Measurements from ENCODE around the gene FNIP1. TPM values are rescaled to one million over a fixed set of nuclear protein-coding genes. Genes with fewer than 3 reads are reported as not detected.

FNIP1 gene
- total and polyA plus RNA-seq, 2 experiments from 2014 or later, result 8.2 to 27.9 TPM

DNA sequence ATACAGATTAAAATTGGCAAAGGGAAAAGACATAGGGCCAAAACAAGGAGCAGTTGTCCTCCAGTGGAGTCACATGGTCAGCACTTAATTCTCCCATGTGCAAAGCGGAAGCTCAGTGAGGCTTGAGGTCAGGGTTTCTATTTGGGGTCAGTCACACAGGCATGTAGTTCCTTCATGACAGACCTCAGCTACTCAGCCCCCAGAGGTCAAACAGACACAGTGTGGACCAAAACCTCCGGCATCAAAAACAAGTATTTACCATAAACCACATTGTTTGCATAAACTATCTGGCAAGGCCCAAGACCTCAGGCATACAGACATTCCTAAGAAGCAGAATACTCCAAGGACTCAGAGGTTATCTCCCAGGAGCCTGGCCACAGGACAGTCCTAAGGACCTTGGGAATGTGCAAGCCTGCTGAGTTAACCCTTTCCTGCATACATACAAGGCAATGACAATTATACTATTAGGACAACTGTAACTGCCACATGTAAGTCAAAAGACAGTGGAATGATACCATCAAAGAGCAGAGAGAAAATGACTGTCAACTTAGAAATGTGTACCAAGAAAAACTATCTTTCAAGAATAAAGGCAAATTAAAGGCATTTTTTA is 28.7 kb upstream of the FNIP1 start (continued):
- TF ChIP-seq JUNB (IDR thresholded peaks at IDR 0.05; ENCODE audit: unreplicated experiment) (no peak), STAT1 (IDR thresholded peaks at IDR 0.05; ENCODE audit: unreplicated experiment) (no peak)
- TF ChIP-seq, protein P1, sequence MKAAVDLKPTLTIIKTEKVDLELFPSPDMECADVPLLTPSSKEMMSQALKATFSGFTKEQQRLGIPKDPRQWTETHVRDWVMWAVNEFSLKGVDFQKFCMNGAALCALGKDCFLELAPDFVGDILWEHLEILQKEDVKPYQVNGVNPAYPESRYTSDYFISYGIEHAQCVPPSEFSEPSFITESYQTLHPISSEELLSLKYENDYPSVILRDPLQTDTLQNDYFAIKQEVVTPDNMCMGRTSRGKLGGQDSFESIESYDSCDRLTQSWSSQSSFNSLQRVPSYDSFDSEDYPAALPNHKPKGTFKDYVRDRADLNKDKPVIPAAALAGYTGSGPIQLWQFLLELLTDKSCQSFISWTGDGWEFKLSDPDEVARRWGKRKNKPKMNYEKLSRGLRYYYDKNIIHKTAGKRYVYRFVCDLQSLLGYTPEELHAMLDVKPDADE (IDR thresholded peaks at IDR 0.05), result no peak

GRCh38 chr5:131824631-131825030 is 27.8 kb upstream of the FNIP1 start:
- TF ChIP-seq ZNF462 (CRISPR knock-in tag; IDR thresholded peaks at IDR 0.05) (no peak), EZH2 (IDR thresholded peaks at IDR 0.05; ENCODE audit: low read depth, unreplicated experiment) (no peak), JUNB (IDR thresholded peaks at IDR 0.05; ENCODE audit: unreplicated experiment) (no peak), NANOG (IDR thresholded peaks at IDR 0.05; ENCODE audit: borderline replicate concordance) (no peak), ZNF114 (CRISPR knock-in tag; IDR thresholded peaks at IDR 0.05) (no peak), ZNF331 (CRISPR knock-in tag; IDR thresholded peaks at IDR 0.05; ENCODE audit: low read depth) (no peak), POLR2AphosphoS5 (IDR thresholded peaks at IDR 0.05; ENCODE audit: low read depth) (no peak), CREB1 (CRISPR knock-in tag; IDR thresholded peaks at IDR 0.05; ENCODE audit: low read depth) (no peak), EZH2phosphoT487 (IDR thresholded peaks at IDR 0.05; ENCODE audit: unreplicated experiment) (no peak), STAT1 (IDR thresholded peaks at IDR 0.05; ENCODE audit: unreplicated experiment) (no peak)
- TF ChIP-seq, protein P2, sequence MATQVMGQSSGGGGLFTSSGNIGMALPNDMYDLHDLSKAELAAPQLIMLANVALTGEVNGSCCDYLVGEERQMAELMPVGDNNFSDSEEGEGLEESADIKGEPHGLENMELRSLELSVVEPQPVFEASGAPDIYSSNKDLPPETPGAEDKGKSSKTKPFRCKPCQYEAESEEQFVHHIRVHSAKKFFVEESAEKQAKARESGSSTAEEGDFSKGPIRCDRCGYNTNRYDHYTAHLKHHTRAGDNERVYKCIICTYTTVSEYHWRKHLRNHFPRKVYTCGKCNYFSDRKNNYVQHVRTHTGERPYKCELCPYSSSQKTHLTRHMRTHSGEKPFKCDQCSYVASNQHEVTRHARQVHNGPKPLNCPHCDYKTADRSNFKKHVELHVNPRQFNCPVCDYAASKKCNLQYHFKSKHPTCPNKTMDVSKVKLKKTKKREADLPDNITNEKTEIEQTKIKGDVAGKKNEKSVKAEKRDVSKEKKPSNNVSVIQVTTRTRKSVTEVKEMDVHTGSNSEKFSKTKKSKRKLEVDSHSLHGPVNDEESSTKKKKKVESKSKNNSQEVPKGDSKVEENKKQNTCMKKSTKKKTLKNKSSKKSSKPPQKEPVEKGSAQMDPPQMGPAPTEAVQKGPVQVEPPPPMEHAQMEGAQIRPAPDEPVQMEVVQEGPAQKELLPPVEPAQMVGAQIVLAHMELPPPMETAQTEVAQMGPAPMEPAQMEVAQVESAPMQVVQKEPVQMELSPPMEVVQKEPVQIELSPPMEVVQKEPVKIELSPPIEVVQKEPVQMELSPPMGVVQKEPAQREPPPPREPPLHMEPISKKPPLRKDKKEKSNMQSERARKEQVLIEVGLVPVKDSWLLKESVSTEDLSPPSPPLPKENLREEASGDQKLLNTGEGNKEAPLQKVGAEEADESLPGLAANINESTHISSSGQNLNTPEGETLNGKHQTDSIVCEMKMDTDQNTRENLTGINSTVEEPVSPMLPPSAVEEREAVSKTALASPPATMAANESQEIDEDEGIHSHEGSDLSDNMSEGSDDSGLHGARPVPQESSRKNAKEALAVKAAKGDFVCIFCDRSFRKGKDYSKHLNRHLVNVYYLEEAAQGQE (IDR thresholded peaks at IDR 0.05; ENCODE audit: unreplicated experiment), result no peak
- TF ChIP-seq, protein P3, sequence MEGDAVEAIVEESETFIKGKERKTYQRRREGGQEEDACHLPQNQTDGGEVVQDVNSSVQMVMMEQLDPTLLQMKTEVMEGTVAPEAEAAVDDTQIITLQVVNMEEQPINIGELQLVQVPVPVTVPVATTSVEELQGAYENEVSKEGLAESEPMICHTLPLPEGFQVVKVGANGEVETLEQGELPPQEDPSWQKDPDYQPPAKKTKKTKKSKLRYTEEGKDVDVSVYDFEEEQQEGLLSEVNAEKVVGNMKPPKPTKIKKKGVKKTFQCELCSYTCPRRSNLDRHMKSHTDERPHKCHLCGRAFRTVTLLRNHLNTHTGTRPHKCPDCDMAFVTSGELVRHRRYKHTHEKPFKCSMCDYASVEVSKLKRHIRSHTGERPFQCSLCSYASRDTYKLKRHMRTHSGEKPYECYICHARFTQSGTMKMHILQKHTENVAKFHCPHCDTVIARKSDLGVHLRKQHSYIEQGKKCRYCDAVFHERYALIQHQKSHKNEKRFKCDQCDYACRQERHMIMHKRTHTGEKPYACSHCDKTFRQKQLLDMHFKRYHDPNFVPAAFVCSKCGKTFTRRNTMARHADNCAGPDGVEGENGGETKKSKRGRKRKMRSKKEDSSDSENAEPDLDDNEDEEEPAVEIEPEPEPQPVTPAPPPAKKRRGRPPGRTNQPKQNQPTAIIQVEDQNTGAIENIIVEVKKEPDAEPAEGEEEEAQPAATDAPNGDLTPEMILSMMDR (conservative IDR thresholded peaks at IDR 0.05; ENCODE audit: low read depth in 2 of 2), result no peak
- H3F3A ChIP-seq (replicated peaks; ENCODE audit: low read depth), result no peaks in the 10 kb centered on the region
- H3K4me3 ChIP-seq, result no peak overlapping the region
- Mint-ChIP-seq H3K27me3 (ENCODE audit: insufficient read depth, low read depth, poor library complexity) (peaks cover 6% of the 10 kb centered on the region), H3K27ac (no peak overlapping the region), H3K36me3 (ENCODE audit: low read depth) (no peaks in the 10 kb centered on the region), H3K9me3 (no peaks in the 10 kb centered on the region), H3K4me1 (no peaks in the 10 kb centered on the region), H3K4me3 (no peak overlapping the region)
- H3K9me2 ChIP-seq (ENCODE audit: insufficient read depth), result no peaks in the 10 kb centered on the region
- no peak overlapping the region for H3K27ac ChIP-seq (ENCODE audit: low read depth)
- H3K36me3 ChIP-seq (ENCODE audit: insufficient read depth), result no peaks in the 10 kb centered on the region
- H2AFZ ChIP-seq, result no peak overlapping the region
- no peaks in the 10 kb centered on the region for H3K4me1 ChIP-seq (ENCODE audit: insufficient read depth)
- no peak for DNase-seq (ENCODE audit: low spot score)
- no peaks in the 10 kb centered on the region for H3K27me3 ChIP-seq (ENCODE audit: insufficient read depth)
- no peak for ATAC-seq
- no peaks in the 10 kb centered on the region for H3K79me2 ChIP-seq (replicated peaks; ENCODE audit: insufficient read depth)
- H3K4me2 ChIP-seq, result no peak overlapping the region
- H4K20me1 ChIP-seq (replicated peaks; ENCODE audit: insufficient read depth), result no peaks in the 10 kb centered on the region

Data from GM23338 (cell line).